Body of pancreas (tissue), 4 donors: ENCODE measurements around the gene ZFX.

Source experiments
- POLR2A ChIP-seq, 3 donors: fragments of 450-650 bp; IDR thresholded peaks; one replicate each; pipeline ENCODE4 v1.6.1; 2016; ENCODE audit warnings: antibody characterized with exemption in 3 of 3, mild to moderate bottlenecking in 2 of 3
- TF ChIP-seq, protein P1 (sequence below), 7 experiments: fragments of 450-650 bp in 4 of 7; fragments of 200-600 bp in 3 of 7; sonication (generic) in 3 of 7; IDR thresholded peaks; one replicate each; pipeline ENCODE4 v1.5.1; 2016 to 2019; ENCODE audit warnings: antibody characterized with exemption in 7 of 7

DNA sequence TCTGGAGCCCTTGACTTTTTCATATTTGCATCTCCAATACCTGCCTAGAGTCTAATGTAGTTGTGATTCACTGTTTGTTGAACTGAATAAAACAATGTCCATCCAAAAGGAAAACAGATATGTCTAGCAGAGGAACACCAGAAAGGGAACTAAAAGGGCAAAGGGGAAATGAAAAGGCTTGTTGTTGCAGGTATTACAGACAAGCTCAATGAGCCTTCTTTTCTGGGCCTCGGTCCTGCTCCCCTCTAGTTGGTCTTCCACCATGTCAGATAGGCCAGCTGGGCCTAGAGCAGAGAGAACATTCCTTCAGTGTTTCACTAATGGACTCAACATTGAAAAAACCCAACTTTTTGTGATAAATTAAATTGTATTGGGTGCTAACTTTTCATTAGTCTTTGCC, 55.4 kb downstream of the ZFX start:
- no peak for TF ChIP-seq POLR2A (IDR thresholded peaks at IDR 0.05)
- TF ChIP-seq, protein P1, sequence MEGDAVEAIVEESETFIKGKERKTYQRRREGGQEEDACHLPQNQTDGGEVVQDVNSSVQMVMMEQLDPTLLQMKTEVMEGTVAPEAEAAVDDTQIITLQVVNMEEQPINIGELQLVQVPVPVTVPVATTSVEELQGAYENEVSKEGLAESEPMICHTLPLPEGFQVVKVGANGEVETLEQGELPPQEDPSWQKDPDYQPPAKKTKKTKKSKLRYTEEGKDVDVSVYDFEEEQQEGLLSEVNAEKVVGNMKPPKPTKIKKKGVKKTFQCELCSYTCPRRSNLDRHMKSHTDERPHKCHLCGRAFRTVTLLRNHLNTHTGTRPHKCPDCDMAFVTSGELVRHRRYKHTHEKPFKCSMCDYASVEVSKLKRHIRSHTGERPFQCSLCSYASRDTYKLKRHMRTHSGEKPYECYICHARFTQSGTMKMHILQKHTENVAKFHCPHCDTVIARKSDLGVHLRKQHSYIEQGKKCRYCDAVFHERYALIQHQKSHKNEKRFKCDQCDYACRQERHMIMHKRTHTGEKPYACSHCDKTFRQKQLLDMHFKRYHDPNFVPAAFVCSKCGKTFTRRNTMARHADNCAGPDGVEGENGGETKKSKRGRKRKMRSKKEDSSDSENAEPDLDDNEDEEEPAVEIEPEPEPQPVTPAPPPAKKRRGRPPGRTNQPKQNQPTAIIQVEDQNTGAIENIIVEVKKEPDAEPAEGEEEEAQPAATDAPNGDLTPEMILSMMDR (IDR thresholded peaks at IDR 0.05): no peak
